Esophagus muscularis mucosa (tissue), 3 donors: ENCODE data around the gene MISP3.

ENCODE experiments used
- POLR2A ChIP-seq: fragments of 450-650 bp; IDR thresholded peaks from one replicate; pipeline ENCODE4 v1.6.1; 2017; ENCODE audit warnings: antibody characterized with exemption, moderate library complexity, mild to moderate bottlenecking, low read depth
- TF ChIP-seq, protein P1 (sequence below), 3 experiments: fragments of 200-600 bp in 2 of 3; fragments of 450-650 bp in 1 of 3; sonication (generic) in 2 of 3; IDR thresholded peaks; one replicate each; pipeline ENCODE4 v1.5.1; 2017 to 2019; ENCODE audit warnings: antibody characterized with exemption in 3 of 3, mild to moderate bottlenecking in 2 of 3, moderate library complexity in 1 of 3

GRCh38 chr19:14070268-14071050 is 2.1 kb upstream of the MISP3 start:
- TF ChIP-seq, protein P1, sequence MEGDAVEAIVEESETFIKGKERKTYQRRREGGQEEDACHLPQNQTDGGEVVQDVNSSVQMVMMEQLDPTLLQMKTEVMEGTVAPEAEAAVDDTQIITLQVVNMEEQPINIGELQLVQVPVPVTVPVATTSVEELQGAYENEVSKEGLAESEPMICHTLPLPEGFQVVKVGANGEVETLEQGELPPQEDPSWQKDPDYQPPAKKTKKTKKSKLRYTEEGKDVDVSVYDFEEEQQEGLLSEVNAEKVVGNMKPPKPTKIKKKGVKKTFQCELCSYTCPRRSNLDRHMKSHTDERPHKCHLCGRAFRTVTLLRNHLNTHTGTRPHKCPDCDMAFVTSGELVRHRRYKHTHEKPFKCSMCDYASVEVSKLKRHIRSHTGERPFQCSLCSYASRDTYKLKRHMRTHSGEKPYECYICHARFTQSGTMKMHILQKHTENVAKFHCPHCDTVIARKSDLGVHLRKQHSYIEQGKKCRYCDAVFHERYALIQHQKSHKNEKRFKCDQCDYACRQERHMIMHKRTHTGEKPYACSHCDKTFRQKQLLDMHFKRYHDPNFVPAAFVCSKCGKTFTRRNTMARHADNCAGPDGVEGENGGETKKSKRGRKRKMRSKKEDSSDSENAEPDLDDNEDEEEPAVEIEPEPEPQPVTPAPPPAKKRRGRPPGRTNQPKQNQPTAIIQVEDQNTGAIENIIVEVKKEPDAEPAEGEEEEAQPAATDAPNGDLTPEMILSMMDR (IDR thresholded peaks at IDR 0.05), result no peak
- no peak for TF ChIP-seq POLR2A
